ENCODE results near the gene NCLN.

NCLN gene

GRCh38 chr19:3222709-3223108 is 37.0 kb downstream of the NCLN start:
- Histone ChIP-seq H3K9me3 (ENCODE audit: severe bottlenecking) (no peaks in the 10 kb centered on the region), H3K4me1 (ENCODE audit: insufficient read depth, poor library complexity, severe bottlenecking) (no peaks in the 10 kb centered on the region), H3K4me3 (ENCODE audit: severe bottlenecking) (no peak overlapping the region), H3K27ac (ENCODE audit: poor library complexity, severe bottlenecking) (no peak overlapping the region), H3K36me3 (ENCODE audit: low read depth) (no peaks in the 10 kb centered on the region), H3K27me3 (ENCODE audit: insufficient read depth, poor library complexity, severe bottlenecking) (peaks cover 25% of the 10 kb centered on the region)
- no peak for DNase-seq (ENCODE audit: low spot score)
- ATAC-seq (ENCODE audit: low read depth): no peak
- no peak for TF ChIP-seq CTCF (IDR thresholded peaks at IDR 0.05; ENCODE audit: poor library complexity, severe bottlenecking)

- TF ChIP-seq CTCF (IDR thresholded peaks at IDR 0.05; ENCODE audit: poor library complexity, severe bottlenecking): peak; percentile 80
- Histone ChIP-seq H3K27ac (ENCODE audit: poor library complexity, severe bottlenecking) (no peak within 1 kb of the TSS), H3K4me1 (ENCODE audit: insufficient read depth, poor library complexity, severe bottlenecking) (no peaks in the 10 kb centered on the region), H3K9me3 (ENCODE audit: severe bottlenecking) (no peaks in the 10 kb centered on the region), H3K36me3 (ENCODE audit: low read depth) (no peaks in the 10 kb centered on the region), H3K4me3 (ENCODE audit: severe bottlenecking) (peak within 1 kb of the TSS; percentile 24), H3K27me3 (ENCODE audit: insufficient read depth, poor library complexity, severe bottlenecking) (peaks cover 41% of the 10 kb centered on the region)
- DNase-seq (ENCODE audit: low spot score) (peak; percentile 24), ATAC-seq (ENCODE audit: low read depth) (peak; percentile 45; the same call in 1 of the 3 replicates)
Measured at GRCh38 chr19:3224346-3225168, 38.8 kb downstream of the NCLN start, which contains the start of gene CELF5. CELF5 (plus strand) TSS chr19:3224661; CDS start chr19:3224740, 79 bp downstream.

- TF ChIP-seq CTCF (IDR thresholded peaks at IDR 0.05; ENCODE audit: poor library complexity, severe bottlenecking): no peak
- Histone ChIP-seq H3K27me3 (ENCODE audit: insufficient read depth, poor library complexity, severe bottlenecking) (peaks cover 41% of the 10 kb centered on the region), H3K4me1 (ENCODE audit: insufficient read depth, poor library complexity, severe bottlenecking) (no peaks in the 10 kb centered on the region), H3K9me3 (ENCODE audit: severe bottlenecking) (no peaks in the 10 kb centered on the region), H3K27ac (ENCODE audit: poor library complexity, severe bottlenecking) (no peak overlapping the region), H3K4me3 (ENCODE audit: severe bottlenecking) (no peak overlapping the region), H3K36me3 (ENCODE audit: low read depth) (no peaks in the 10 kb centered on the region)
- DNase-seq (ENCODE audit: low spot score) (no peak), ATAC-seq (ENCODE audit: low read depth) (no peak)
Measured at GRCh38 chr19:3225169-3225485, 39.4 kb downstream of the NCLN start.

GRCh38 chr19:3225677-3226093 is 40.0 kb downstream of the NCLN start:
- H3K27me3 ChIP-seq (ENCODE audit: insufficient read depth, poor library complexity, severe bottlenecking): peaks cover 41% of the 10 kb centered on the region
- no peaks in the 10 kb centered on the region for H3K9me3 ChIP-seq (ENCODE audit: severe bottlenecking)
- no peaks in the 10 kb centered on the region for H3K36me3 ChIP-seq (ENCODE audit: low read depth)
- no peak for TF ChIP-seq CTCF (IDR thresholded peaks at IDR 0.05; ENCODE audit: poor library complexity, severe bottlenecking)
- ATAC-seq (ENCODE audit: low read depth) (no peak), DNase-seq (ENCODE audit: low spot score) (no peak)
- no peak overlapping the region for H3K4me3 ChIP-seq (ENCODE audit: severe bottlenecking)
- H3K4me1 ChIP-seq (ENCODE audit: insufficient read depth, poor library complexity, severe bottlenecking): no peaks in the 10 kb centered on the region
- no peak overlapping the region for H3K27ac ChIP-seq (ENCODE audit: poor library complexity, severe bottlenecking)

- no peak overlapping the region for H3K27ac ChIP-seq (ENCODE audit: poor library complexity, severe bottlenecking)
- ATAC-seq (ENCODE audit: low read depth): no peak
- DNase-seq (ENCODE audit: low spot score): no peak
- H3K4me3 ChIP-seq (ENCODE audit: severe bottlenecking): no peak overlapping the region
- no peaks in the 10 kb centered on the region for H3K9me3 ChIP-seq (ENCODE audit: severe bottlenecking)
- peaks cover 41% of the 10 kb centered on the region for H3K27me3 ChIP-seq (ENCODE audit: insufficient read depth, poor library complexity, severe bottlenecking)
- no peaks in the 10 kb centered on the region for H3K4me1 ChIP-seq (ENCODE audit: insufficient read depth, poor library complexity, severe bottlenecking)
- TF ChIP-seq CTCF (IDR thresholded peaks at IDR 0.05; ENCODE audit: poor library complexity, severe bottlenecking): no peak
- no peaks in the 10 kb centered on the region for H3K36me3 ChIP-seq (ENCODE audit: low read depth)
Measured at GRCh38 chr19:3227054-3227626, 41.4 kb downstream of the NCLN start.

All from RWPE2 (cell line).